Skeletal muscle satellite cell (primary cell): ENCODE data around the gene EGFL6.

Source experiments
- H3K27me3 ChIP-seq: 2 replicates; pipeline ENCODE4 v1.7.0; 2013; ENCODE audit warnings: low read length; ENCODE audit not compliant: control insufficient read depth, insufficient read depth
- H3K36me3 ChIP-seq: 2 replicates; pipeline ENCODE4 v1.7.0; 2013; ENCODE audit warnings: mild to moderate bottlenecking, control low read depth, low read length; ENCODE audit not compliant: insufficient read depth
- H3K4me1 ChIP-seq: 2 replicates; pipeline ENCODE4 v1.7.0; 2013; ENCODE audit warnings: low read length; ENCODE audit not compliant: control insufficient read depth, insufficient read depth
- H3K4me2 ChIP-seq: 2 replicates; pipeline ENCODE4 v1.7.0; 2013; ENCODE audit warnings: mild to moderate bottlenecking, low read length
- H3K4me3 ChIP-seq: 2 replicates; pipeline ENCODE4 v1.7.0; 2013; ENCODE audit warnings: low read length
- H3K9ac ChIP-seq: 2 replicates; pipeline ENCODE4 v1.7.0; 2013; ENCODE audit warnings: mild to moderate bottlenecking, low read depth, low read length, moderate library complexity
- H3K9me3 ChIP-seq: replicated peaks from 2 replicates; pipeline ENCODE4 v1.7.0; 2013; ENCODE audit warnings: mild to moderate bottlenecking, control low read depth, low read length

EGFL6 gene

GRCh38 chrX:13550346-13550745 is 19.1 kb upstream of the EGFL6 start:
- Histone ChIP-seq H3K4me3 (no peak overlapping the region), H3K4me2 (no peak overlapping the region), H3K9me3 (no peaks in the 10 kb centered on the region)

GRCh38 chrX:13551610-13552009 is 17.8 kb upstream of the EGFL6 start:
- H3K4me3 ChIP-seq = no peak overlapping the region
- H3K36me3 ChIP-seq = no peaks in the 10 kb centered on the region
- H3K27me3 ChIP-seq = peaks cover 38% of the 10 kb centered on the region
- H3K4me2 ChIP-seq = no peak overlapping the region
- no peaks in the 10 kb centered on the region for H3K4me1 ChIP-seq
- H3K9me3 ChIP-seq = no peaks in the 10 kb centered on the region
- H3K9ac ChIP-seq = no peak overlapping the region

More at GRCh38 chrX:13550346-13550745, 19.1 kb upstream of the EGFL6 start:
- Histone ChIP-seq H3K36me3 (no peaks in the 10 kb centered on the region), H3K27me3 (peaks cover 33% of the 10 kb centered on the region), H3K9ac (no peak overlapping the region), H3K4me1 (no peaks in the 10 kb centered on the region)

GRCh38 chrX:13552892-13553291 is 16.5 kb upstream of the EGFL6 start:
- no peaks in the 10 kb centered on the region for H3K36me3 ChIP-seq
- H3K9ac ChIP-seq = no peak overlapping the region
- no peak overlapping the region for H3K4me2 ChIP-seq
- no peak overlapping the region for H3K4me3 ChIP-seq
- H3K9me3 ChIP-seq = no peaks in the 10 kb centered on the region
- peaks cover 40% of the 10 kb centered on the region for H3K27me3 ChIP-seq
- no peaks in the 10 kb centered on the region for H3K4me1 ChIP-seq

GRCh38 chrX:13565511-13565910 is 3.9 kb upstream of the EGFL6 start:
- H3K9ac ChIP-seq = no peak overlapping the region
- H3K9me3 ChIP-seq = no peaks in the 10 kb centered on the region
- peaks cover 35% of the 10 kb centered on the region for H3K27me3 ChIP-seq
- no peaks in the 10 kb centered on the region for H3K4me1 ChIP-seq
- no peak overlapping the region for H3K4me3 ChIP-seq
- no peak overlapping the region for H3K4me2 ChIP-seq
- H3K36me3 ChIP-seq = no peaks in the 10 kb centered on the region

- no peaks in the 10 kb centered on the region for H3K4me1 ChIP-seq
- peaks cover 61% of the 10 kb centered on the region for H3K27me3 ChIP-seq
- no peak overlapping the region for H3K9ac ChIP-seq
- no peak overlapping the region for H3K4me3 ChIP-seq
- no peak overlapping the region for H3K4me2 ChIP-seq
- no peaks in the 10 kb centered on the region for H3K9me3 ChIP-seq
- H3K36me3 ChIP-seq = no peaks in the 10 kb centered on the region
These were observed 832 bp downstream of the EGFL6 start for GRCh38 chrX:13570261-13570605.

GRCh38 chrX:13571136-13571535 is 1.7 kb downstream of the EGFL6 start:
- H3K27me3 ChIP-seq = peaks cover 61% of the 10 kb centered on the region
- H3K36me3 ChIP-seq = no peaks in the 10 kb centered on the region
- no peak overlapping the region for H3K9ac ChIP-seq
- H3K4me2 ChIP-seq = no peak overlapping the region
- H3K4me1 ChIP-seq = no peaks in the 10 kb centered on the region
- no peaks in the 10 kb centered on the region for H3K9me3 ChIP-seq
- no peak overlapping the region for H3K4me3 ChIP-seq

GRCh38 chrX:13574600-13574999 is 5.2 kb downstream of the EGFL6 start:
- H3K36me3 ChIP-seq = no peaks in the 10 kb centered on the region

GRCh38 chrX:13579661-13580060 is 10.3 kb downstream of the EGFL6 start:
- H3K4me1 ChIP-seq = no peaks in the 10 kb centered on the region
- H3K9ac ChIP-seq = no peak overlapping the region
- H3K4me2 ChIP-seq = no peak overlapping the region
- H3K27me3 ChIP-seq = peaks cover 5% of the 10 kb centered on the region
- H3K4me3 ChIP-seq = no peak overlapping the region
- no peaks in the 10 kb centered on the region for H3K9me3 ChIP-seq
- no peaks in the 10 kb centered on the region for H3K36me3 ChIP-seq

More at GRCh38 chrX:13574600-13574999, 5.2 kb downstream of the EGFL6 start:
- peaks cover 35% of the 10 kb centered on the region for H3K27me3 ChIP-seq
- H3K4me2 ChIP-seq = no peak overlapping the region
- no peak overlapping the region for H3K4me3 ChIP-seq
- no peaks in the 10 kb centered on the region for H3K4me1 ChIP-seq
- no peak overlapping the region for H3K9ac ChIP-seq
- no peaks in the 10 kb centered on the region for H3K9me3 ChIP-seq

GRCh38 chrX:13581554-13581953 is 12.2 kb downstream of the EGFL6 start:
- Histone ChIP-seq H3K4me3 (no peak overlapping the region), H3K27me3 (peaks cover 5% of the 10 kb centered on the region), H3K36me3 (no peaks in the 10 kb centered on the region), H3K4me1 (no peaks in the 10 kb centered on the region), H3K9ac (no peak overlapping the region), H3K9me3 (no peaks in the 10 kb centered on the region), H3K4me2 (no peak overlapping the region)

GRCh38 chrX:13587786-13588477 is 18.5 kb downstream of the EGFL6 start:
- no peaks in the 10 kb centered on the region for H3K36me3 ChIP-seq
- no peak overlapping the region for H3K4me3 ChIP-seq
- H3K9me3 ChIP-seq = peaks cover 4% of the 10 kb centered on the region
- no peak overlapping the region for H3K4me2 ChIP-seq
- no peak overlapping the region for H3K9ac ChIP-seq
- H3K27me3 ChIP-seq = peaks cover 5% of the 10 kb centered on the region
- no peaks in the 10 kb centered on the region for H3K4me1 ChIP-seq

- Histone ChIP-seq H3K4me1 (no peaks in the 10 kb centered on the region), H3K36me3 (no peaks in the 10 kb centered on the region), H3K4me2 (no peak overlapping the region)
These were observed 20.8 kb downstream of the EGFL6 start for GRCh38 chrX:13590207-13590606.

GRCh38 chrX:13590914-13591313 is 21.5 kb downstream of the EGFL6 start:
- Histone ChIP-seq H3K9me3 (peaks cover 4% of the 10 kb centered on the region), H3K36me3 (no peaks in the 10 kb centered on the region), H3K4me1 (no peaks in the 10 kb centered on the region), H3K4me2 (no peak overlapping the region), H3K9ac (no peak overlapping the region), H3K27me3 (no peaks in the 10 kb centered on the region), H3K4me3 (no peak overlapping the region)

More at GRCh38 chrX:13590207-13590606, 20.8 kb downstream of the EGFL6 start:
- H3K9ac ChIP-seq = no peak overlapping the region
- H3K4me3 ChIP-seq = no peak overlapping the region
- peaks cover 4% of the 10 kb centered on the region for H3K9me3 ChIP-seq
- no peaks in the 10 kb centered on the region for H3K27me3 ChIP-seq
